ENCODE measurements around the gene DDX46.

DNA sequence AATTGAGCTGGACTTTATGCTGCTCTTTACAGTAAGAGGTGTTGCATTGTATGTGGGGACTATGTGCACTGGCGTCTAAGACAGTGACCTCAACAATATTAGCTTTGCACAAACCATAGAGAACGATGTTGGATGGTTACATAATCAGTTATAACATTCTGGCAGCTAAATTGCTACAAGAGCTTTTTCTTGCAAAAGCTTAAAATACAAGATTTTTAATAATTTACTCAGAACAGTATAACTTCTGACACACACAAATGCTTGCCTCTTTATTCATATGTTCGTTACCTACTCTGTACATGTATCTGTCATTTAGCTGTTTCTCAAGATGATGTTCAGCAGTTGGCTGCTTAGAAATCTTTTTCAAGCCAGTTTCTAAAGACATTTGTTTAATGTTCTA is 98.8 kb downstream of the DDX46 start:
- TF ChIP-seq, protein P1, sequence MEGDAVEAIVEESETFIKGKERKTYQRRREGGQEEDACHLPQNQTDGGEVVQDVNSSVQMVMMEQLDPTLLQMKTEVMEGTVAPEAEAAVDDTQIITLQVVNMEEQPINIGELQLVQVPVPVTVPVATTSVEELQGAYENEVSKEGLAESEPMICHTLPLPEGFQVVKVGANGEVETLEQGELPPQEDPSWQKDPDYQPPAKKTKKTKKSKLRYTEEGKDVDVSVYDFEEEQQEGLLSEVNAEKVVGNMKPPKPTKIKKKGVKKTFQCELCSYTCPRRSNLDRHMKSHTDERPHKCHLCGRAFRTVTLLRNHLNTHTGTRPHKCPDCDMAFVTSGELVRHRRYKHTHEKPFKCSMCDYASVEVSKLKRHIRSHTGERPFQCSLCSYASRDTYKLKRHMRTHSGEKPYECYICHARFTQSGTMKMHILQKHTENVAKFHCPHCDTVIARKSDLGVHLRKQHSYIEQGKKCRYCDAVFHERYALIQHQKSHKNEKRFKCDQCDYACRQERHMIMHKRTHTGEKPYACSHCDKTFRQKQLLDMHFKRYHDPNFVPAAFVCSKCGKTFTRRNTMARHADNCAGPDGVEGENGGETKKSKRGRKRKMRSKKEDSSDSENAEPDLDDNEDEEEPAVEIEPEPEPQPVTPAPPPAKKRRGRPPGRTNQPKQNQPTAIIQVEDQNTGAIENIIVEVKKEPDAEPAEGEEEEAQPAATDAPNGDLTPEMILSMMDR (IDR thresholded peaks at IDR 0.05; ENCODE audit: low read depth, low read length) = no peak
- no peak for TF ChIP-seq EZH2phosphoT487 (IDR thresholded peaks at IDR 0.05; ENCODE audit: low read depth)
